ENCODE measurements around the gene FOXO6.

FOXO6 gene

DNA sequence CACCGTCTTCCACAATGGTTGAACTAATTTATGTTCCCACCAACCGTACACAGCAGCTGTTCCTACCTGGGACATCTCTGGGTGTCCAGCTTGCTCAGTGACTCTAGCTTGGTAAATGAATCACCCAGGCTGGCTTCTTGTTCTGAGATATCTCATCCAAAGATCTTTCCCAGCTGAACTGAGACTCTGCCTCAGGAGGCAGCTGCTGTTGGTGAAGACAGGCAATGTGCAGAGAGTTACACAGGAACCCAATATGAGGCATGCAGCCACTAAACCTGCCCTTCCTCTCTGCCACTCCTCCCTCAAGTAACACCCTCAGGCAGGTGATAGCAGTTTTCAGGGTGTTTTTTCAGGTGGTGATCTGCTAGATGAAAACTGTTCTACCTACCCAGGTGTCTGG lies 14.0 kb upstream of the FOXO6 start:
- no peak for DNase-seq (ENCODE audit: extremely low read depth, low read depth)
- TF ChIP-seq, protein P1, sequence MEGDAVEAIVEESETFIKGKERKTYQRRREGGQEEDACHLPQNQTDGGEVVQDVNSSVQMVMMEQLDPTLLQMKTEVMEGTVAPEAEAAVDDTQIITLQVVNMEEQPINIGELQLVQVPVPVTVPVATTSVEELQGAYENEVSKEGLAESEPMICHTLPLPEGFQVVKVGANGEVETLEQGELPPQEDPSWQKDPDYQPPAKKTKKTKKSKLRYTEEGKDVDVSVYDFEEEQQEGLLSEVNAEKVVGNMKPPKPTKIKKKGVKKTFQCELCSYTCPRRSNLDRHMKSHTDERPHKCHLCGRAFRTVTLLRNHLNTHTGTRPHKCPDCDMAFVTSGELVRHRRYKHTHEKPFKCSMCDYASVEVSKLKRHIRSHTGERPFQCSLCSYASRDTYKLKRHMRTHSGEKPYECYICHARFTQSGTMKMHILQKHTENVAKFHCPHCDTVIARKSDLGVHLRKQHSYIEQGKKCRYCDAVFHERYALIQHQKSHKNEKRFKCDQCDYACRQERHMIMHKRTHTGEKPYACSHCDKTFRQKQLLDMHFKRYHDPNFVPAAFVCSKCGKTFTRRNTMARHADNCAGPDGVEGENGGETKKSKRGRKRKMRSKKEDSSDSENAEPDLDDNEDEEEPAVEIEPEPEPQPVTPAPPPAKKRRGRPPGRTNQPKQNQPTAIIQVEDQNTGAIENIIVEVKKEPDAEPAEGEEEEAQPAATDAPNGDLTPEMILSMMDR (IDR thresholded peaks at IDR 0.05; ENCODE audit: low read depth, low read length): no peak

DNA sequence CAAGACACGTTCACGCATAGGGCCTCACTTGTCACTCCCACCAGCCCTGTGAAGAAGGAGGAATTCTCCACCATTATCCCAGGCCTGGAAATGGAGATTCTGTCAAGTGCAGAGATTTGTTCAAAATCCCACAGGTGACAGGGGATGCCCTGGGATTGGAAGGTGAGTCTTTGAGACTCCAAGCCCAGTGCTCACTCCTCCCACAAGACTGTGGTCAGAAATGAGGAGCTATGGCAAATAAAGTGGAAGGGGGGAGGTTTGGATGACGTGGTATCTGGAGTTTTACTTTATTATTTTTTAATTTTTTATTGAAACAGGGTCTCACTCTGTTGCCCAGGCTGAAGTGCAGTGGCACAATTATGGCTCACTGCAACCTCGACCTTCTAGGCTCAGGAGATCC lies 12.8 kb upstream of the FOXO6 start:
- TF ChIP-seq, protein P1 (IDR thresholded peaks at IDR 0.05; ENCODE audit: low read depth, low read length): no peak
- DNase-seq (ENCODE audit: extremely low read depth, low read depth): no peak

DNA sequence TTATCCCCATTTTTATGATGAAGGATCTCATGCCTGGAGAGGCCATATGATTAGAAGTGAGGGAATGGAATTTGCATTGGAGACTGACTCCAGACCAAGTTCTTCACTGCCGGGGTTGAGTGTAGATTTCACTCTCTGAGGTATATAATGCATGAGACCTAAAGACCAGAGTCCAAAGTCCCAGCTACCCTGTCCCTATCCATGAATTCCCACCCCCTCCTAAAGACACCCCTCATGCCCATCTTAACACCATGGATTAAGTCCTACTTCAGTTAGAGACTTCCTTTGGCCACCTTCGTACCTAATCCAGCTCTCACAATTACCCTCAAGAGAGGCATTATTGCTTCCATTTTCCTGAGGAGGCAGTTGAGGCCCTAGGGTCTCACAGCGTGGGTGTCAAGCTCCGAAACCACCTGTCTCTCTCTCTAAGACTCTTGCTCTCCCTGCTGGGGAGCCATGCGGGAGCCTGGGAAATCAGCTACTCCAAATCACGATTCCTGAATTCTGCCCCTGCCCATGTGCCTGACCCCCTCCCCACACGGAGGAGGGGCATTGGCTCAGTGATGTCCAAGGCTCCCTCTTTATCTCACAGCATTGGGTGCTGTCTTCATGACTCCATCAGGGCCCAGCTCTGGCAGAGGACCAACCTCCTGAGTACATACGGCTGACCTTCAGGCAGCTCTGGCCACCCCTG lies 11.7 kb upstream of the FOXO6 start:
- DNase-seq (ENCODE audit: extremely low read depth, low read depth): no peak
- TF ChIP-seq, protein P1 (IDR thresholded peaks at IDR 0.05; ENCODE audit: low read depth, low read length): no peak

DNA sequence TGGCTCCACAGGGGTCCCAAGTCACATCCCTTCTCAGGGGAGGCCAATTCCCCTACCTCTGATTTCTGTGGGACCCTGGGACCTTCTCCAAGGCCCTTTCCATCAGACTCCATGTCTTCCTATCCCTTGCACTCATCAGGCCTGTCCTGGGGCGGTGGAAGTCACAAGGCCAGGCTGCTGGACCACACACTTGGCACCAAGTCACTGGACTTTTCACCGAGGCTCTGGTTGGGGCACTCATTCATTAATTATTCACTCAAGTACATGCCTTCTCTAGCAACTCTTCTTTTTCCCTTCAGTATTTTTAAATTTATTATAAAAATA lies 11.2 kb upstream of the FOXO6 start:
- no peak for DNase-seq (ENCODE audit: extremely low read depth, low read depth)
- TF ChIP-seq, protein P1 (IDR thresholded peaks at IDR 0.05; ENCODE audit: low read depth, low read length): no peak

DNA sequence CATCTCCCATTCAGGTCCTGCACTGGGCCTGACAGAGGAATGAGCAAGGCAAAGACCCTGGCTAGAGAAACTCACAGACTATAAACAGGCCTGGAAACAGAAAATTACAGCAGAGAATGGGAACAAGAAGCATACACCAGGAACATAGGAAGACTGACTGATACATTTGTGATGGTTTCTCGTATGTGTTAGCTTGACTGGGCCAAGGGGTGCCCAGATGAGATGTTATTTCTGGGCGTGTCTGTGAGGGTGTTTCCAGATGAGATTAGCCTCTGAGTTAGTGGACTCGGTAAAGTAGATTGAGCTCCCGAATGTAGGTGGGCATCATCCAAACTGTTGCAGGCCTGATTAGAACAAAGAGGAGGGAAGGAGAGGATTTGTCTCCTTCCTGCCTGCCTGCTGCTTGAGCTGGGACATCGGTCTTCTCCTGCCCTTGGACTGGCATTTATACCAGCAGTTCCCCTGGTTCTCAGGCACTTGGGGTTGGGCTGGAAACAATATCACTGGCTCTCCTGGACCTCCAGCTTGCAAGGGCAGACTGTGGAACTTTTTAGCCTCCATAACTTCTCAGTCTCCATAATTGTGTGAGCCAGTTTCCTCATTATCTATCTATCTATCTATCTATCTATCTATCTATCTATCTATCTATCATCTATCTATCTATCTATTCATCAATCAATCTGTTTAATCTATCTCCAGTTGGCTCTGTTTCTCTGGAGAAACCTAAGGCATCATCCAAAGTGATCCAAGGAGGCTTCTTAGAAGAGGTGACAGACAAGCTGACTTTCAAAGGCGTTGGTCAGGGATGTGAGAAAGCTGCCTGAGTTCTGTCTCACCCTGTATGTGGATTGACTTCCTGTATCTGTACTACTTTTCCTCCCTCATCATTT lies 9.7 kb upstream of the FOXO6 start:
- no peak for DNase-seq (ENCODE audit: extremely low read depth, low read depth)
- TF ChIP-seq, protein P1 (IDR thresholded peaks at IDR 0.05; ENCODE audit: low read depth, low read length): no peak

DNA sequence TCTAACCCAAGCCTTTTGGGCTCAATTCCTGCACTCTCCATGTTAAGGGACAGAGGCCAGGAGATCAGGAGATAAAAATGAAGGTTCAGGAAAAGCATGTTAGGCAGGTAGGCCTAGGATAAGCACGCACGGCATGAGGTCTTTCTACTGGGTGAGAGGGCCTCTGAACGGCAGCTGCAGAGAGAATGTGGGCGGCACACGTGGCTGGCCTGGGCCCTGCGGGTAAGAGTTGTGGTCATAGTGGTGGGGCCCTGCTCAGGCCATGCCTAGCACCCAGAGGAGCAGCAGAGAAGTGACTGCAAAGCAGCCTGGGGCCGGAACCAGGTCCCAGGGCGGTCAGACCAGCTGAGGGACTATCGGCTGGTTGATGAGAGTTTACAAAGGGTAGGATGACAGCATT lies 7.5 kb upstream of the FOXO6 start:
- TF ChIP-seq, protein P1 (IDR thresholded peaks at IDR 0.05; ENCODE audit: low read depth, low read length): no peak
- no peak for DNase-seq (ENCODE audit: extremely low read depth, low read depth)

DNA sequence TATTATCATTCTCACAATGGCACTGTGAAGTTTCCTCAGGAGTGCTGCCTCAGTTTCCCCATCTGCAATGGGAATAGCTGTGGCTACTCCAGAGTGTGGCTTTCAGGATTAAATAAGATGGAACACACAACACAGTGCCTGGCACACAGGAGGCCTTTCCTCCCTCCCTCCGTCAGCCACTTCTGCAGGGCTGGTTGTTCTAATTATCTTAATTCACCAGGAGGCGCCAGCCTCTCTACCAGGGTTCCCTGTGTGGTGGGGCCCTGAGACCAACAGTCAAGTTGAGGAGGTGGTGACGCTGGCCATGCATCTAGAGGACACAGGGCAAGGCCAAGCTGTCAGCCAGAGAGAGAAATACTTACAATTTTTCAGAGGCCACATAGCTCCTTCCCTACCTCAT lies 6.3 kb upstream of the FOXO6 start:
- TF ChIP-seq, protein P1 (IDR thresholded peaks at IDR 0.05; ENCODE audit: low read depth, low read length): no peak
- DNase-seq (ENCODE audit: extremely low read depth, low read depth): no peak
